Measurements from ENCODE around the gene MYO9A.

DNA sequence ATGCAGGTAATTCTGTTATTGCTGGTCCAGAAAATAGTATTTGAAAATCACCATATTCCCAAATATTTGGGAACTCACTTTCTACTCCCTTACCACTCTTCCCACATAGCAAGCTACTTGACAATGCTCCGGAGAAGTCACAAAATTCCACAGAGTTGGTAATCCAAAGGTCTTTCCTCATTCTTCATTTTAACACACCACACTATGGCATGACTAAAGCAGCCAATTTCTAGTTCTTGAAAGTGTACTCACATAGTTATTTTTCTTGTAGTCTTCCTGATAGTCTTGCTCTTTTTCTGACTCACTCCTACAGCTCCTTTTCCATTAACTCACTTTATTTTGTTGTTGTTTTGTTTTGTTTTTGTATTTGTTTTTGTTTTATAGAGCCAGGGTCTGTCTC is 67.2 kb downstream of the MYO9A start:
- TF ChIP-seq, protein P1, sequence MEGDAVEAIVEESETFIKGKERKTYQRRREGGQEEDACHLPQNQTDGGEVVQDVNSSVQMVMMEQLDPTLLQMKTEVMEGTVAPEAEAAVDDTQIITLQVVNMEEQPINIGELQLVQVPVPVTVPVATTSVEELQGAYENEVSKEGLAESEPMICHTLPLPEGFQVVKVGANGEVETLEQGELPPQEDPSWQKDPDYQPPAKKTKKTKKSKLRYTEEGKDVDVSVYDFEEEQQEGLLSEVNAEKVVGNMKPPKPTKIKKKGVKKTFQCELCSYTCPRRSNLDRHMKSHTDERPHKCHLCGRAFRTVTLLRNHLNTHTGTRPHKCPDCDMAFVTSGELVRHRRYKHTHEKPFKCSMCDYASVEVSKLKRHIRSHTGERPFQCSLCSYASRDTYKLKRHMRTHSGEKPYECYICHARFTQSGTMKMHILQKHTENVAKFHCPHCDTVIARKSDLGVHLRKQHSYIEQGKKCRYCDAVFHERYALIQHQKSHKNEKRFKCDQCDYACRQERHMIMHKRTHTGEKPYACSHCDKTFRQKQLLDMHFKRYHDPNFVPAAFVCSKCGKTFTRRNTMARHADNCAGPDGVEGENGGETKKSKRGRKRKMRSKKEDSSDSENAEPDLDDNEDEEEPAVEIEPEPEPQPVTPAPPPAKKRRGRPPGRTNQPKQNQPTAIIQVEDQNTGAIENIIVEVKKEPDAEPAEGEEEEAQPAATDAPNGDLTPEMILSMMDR (IDR thresholded peaks at IDR 0.05) = no peak
- TF ChIP-seq POLR2A (IDR thresholded peaks at IDR 0.05) = no peak

Measured in body of pancreas (tissue), 4 donors.